GM06990 (cell line): ENCODE data around the gene TPCN2.
"Not testable (repeated sequence)": the region's sequence is repeated elsewhere in the genome, so short reads cannot be mapped to it uniquely, and the experiment has no call there.

ENCODE experiments used
- DNase-seq: peaks from one replicate; pipeline ENCODE4 v3.0.0-alpha.2; 2011; ENCODE audit not compliant: insufficient read length; ENCODE audit errors: extremely low read depth
- H3K27me3 ChIP-seq: replicated peaks from 2 replicates; pipeline ENCODE4 v1.6.0; 2011; ENCODE audit warnings: low read length; ENCODE audit not compliant: control insufficient read depth, insufficient read depth
- H3K36me3 ChIP-seq: 2 replicates; pipeline ENCODE4 v1.5.1; 2011; ENCODE audit warnings: low read length; ENCODE audit not compliant: control insufficient read depth, insufficient read depth
- H3K4me3 ChIP-seq: replicated peaks from 2 replicates; pipeline ENCODE4 v1.5.1; 2011; ENCODE audit warnings: low read depth, mild to moderate bottlenecking, control low read depth, low read length
- CTCF ChIP-seq: IDR thresholded peaks from 2 replicates; pipeline ENCODE4 v1.5.1; 2011; ENCODE audit warnings: low read length, control low read depth, mild to moderate bottlenecking, inconsistent platforms; ENCODE audit not compliant: insufficient read depth, poor library complexity, severe bottlenecking

Gene TPCN2

DNA sequence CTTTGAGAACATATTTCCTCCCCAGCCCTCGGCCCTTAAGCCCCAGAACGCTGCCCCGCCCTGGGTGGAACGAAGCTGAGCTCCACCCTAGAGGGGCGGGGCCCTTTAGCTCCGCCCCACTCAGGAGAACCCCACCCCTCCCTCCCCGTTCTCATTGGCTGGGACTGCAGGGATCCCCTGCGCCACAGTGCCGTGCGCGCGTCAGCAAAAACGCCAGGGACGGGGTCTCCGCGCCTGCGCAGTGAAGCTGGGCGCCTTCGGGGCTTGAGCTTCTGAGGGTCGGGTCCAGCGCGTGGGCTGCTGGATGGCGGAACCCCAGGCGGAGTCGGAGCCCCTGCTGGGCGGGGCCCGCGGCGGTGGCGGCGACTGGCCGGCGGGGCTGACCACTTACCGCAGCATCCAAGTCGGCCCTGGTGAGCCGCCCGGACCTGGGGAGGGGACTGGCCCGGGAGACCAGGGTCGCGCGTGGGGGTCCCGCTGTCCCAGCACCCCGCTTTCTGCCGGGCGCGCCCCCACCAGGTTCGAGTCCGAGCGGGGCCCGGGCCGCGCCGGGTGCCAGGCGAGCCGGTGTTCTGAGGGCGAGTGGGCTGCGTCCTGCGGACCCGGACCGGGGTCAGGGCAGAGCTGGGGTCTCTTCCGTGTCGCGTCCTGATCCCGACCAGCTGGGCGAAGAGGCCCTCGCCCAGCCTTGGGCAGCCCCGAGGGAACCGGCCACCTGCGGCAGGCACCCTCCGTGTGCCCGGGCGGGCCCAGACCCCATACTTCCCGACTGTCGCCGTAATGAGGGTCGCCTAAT is at the start of gene TPCN2:
Gene TPCN2 (plus strand): TSS at position 239 of the 796 bp plus-strand sequence. CDS start 66 bp downstream, at position 305.
- H3K4me3 ChIP-seq: peak within 1 kb of the TSS; percentile 91
- DNase-seq: peak; percentile 96
- no peak for TF ChIP-seq CTCF
- no peaks in the 10 kb centered on the region for H3K27me3 ChIP-seq
- H3K36me3 ChIP-seq: no peaks in the 10 kb centered on the region

DNA sequence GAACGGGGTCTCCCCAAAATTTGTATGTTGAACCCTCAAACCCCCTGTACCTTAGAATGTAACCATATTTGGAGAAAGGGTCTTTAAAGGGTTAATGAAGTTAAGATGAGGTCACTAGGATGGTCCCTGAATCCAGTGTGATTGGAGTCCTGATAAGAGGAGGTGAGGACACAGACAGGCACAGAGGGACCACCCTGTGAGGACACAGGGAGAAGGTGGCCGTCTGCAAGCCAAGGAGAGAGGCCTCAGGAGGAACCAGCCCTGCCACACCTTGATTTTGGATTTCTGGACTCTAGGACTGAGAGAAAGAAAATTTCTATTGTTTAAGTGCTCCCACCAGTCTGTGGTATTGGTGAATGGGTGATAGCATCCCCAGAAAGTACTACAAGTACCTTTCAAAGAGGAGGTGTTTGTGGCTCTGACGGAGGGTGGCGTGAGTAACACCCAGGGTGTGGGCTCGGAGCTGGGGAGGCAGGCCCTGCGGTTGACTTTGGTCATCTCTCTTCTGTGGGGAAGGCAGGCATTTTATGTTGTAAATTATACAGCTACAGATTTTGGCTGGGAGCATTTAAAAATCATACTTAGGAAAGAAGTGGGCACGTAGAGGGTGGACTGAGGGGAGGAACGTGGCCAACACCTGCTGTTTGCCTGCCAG is 49.5 kb upstream of the TPCN2 start:
- no peak overlapping the region for H3K4me3 ChIP-seq
- H3K36me3 ChIP-seq: no peaks in the 10 kb centered on the region
- no peak for TF ChIP-seq CTCF
- H3K27me3 ChIP-seq: peaks cover 2% of the 10 kb centered on the region; the same call in 1 of the 2 replicates
- no peak for DNase-seq

GRCh38 chr11:68999748-69000355 is 48.9 kb upstream of the TPCN2 start:
- H3K27me3 ChIP-seq, DNase-seq, H3K4me3 ChIP-seq, H3K36me3 ChIP-seq: not testable (repeated sequence)

DNA sequence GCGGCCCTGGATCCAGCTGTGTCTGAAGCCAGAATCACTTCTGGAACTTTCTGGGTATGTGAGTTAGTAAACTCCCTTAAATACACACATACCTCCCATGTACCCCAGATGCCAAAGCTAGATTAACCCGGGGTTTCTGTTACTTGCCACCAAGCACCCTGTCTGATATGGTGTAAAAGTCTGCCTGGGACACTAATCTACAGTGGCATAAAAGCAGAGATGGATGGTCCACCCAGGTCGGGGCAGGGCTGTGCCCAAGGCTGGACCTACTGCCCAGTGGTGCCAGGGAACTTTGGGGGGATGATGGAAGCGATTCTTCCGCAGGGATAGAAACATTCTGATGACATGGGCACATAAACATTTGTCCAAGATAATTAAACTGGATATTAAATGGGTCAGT is 48.3 kb upstream of the TPCN2 start:
- H3K4me3 ChIP-seq: no peak overlapping the region
- no peak for DNase-seq
- H3K27me3 ChIP-seq: peaks cover 2% of the 10 kb centered on the region; the same call in 1 of the 2 replicates
- no peak for TF ChIP-seq CTCF
- H3K36me3 ChIP-seq: no peaks in the 10 kb centered on the region

GRCh38 chr11:69000831-69001242 is 47.9 kb upstream of the TPCN2 start:
- DNase-seq: no peak
- Histone ChIP-seq H3K27me3 (peaks cover 2% of the 10 kb centered on the region; the same call in 1 of the 2 replicates), H3K36me3 (no peaks in the 10 kb centered on the region), H3K4me3 (no peak overlapping the region)
- no peak for TF ChIP-seq CTCF
